GM21723 (cell line): ENCODE measurements around the gene PRKCE.

ENCODE experiments used
- ATAC-seq: cut with Tn5 transposase; IDR thresholded peaks from one replicate; pipeline ENCODE4 v1.9.1; 2021; ENCODE audit warnings: mild to moderate bottlenecking, moderate library complexity; ENCODE audit not compliant: unreplicated experiment

Gene PRKCE

DNA sequence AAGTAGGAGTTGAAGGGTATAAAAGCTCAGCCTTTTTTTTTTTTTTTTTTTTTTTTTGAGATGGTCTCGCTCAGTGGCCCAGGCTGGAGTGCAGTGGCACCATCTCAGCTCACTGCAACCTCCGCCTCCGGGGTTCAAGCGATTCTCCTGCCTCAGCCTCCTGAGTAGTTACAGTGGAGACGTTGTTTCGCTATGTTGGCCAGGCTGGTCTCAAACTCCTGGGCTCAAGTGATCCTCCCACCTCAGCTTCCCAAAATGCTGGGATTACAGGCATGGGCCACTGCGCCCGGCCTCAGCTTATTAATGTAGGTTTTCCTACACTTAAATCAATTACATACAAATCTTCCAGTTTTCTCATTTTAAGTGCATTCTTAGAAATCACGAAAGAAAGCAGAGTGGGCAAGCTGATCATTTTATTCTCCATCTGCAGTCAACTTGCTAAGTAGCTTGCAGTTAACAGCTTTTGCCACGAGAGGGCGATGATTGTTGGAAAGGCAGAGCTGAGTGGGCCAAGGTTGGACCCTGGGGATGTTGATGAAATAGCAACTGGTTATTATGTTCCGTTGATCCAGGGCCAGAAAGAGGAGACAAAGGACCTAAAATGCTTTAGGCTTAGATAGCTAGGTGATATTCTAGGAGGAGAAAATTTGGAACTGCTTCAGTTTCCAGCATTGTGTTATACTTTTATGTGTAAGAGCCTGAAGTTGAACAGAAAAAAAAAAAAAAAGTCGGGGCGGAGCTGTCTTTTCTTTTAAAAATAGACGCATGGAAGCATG, 411.4 kb downstream of the PRKCE start:
- no peak for ATAC-seq

DNA sequence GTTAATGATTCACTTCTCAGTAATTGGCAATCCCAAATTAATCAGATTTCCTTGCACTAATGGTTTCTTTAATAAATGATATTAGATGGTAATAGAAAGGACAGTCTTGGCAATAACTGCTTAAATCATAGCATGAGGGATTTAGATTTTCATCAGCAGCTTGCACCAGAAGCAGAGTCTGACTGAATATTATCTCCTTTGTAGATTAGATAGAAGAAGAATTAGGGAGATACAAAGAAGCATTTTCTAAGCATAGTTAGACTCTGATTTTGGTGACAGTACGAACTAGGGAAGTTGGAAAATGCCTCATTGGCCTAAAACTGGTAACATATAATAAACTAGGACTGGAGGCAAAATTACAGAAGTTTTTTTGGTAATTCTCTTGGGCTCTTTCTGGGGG, 412.9 kb downstream of the PRKCE start:
- ATAC-seq: no peak

DNA sequence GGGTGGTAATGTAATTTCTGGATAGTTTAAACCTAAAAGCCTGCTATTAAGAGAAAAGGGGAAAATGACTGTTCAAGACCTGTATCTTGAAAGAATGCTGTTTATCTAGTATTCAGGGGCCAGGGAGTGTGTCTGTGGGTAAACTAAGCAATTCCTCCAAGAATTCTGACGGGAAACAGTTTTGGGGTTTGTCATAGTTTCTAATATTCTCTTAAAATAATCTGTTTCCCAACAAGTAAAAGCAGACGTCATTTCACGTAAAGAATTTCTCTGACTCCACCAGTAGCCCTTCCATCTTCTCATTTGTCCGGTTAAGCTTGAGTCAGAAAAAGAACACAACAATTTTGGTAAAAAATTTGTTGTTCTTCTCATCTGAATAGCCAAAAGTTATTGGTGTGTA, 413.7 kb downstream of the PRKCE start:
- ATAC-seq: no peak

DNA sequence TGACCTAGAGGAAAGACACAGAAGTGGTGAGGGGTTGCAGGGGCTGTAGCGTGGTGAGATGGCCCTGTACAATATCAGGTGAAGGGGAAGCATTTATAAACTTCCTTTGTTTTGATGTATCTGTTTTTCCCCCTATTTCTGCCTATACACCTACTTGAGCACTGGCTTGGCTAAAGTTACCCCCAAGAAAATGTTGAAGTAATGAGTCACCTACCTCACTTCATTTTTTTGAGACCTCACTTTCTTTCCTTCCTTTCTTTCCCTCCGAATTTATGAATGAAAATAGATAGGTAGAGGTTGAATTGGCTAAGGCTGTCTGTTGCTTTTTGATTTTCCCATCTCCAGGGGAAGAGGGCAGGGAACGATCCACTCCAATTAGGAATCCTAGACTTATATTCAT, 414.6 kb downstream of the PRKCE start:
- ATAC-seq: no peak

DNA sequence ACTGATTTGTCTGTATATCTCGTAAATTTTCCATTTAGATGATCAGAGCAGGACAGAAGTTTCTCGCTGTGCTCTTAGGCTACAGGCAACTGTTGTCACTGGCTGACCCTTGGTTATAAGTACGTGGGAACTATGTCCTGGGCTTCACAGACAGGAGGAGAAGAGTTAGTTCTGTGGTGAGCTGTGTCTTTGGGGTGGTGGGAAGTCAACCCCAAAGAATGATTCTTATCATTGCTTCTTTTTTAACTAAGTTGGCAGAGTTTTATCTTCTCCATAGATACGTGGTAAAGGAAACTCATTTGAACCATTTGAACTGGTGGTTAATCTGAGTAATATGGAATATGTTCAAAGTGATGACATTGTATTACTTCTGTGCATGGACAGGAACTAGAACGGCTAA, 415.1 kb downstream of the PRKCE start:
- ATAC-seq: no peak

DNA sequence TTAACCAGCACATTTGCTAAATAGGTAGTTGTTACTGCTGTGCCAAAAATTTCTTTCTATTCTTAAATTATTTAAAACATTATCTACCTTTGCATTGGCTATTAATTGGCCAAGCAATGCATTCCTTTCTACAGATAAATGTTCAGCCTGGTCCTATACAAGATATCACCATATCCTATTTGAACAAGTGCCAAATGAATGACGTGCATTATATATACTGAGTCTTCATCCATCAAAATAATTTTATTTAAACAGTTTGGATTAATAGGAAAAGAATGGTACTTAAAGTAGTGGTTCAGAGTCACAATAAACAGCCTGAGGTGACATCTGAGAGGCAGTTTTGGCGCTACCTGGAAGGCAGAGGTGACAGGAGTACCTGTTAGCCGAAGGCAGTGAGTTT, 415.6 kb downstream of the PRKCE start:
- no peak for ATAC-seq

DNA sequence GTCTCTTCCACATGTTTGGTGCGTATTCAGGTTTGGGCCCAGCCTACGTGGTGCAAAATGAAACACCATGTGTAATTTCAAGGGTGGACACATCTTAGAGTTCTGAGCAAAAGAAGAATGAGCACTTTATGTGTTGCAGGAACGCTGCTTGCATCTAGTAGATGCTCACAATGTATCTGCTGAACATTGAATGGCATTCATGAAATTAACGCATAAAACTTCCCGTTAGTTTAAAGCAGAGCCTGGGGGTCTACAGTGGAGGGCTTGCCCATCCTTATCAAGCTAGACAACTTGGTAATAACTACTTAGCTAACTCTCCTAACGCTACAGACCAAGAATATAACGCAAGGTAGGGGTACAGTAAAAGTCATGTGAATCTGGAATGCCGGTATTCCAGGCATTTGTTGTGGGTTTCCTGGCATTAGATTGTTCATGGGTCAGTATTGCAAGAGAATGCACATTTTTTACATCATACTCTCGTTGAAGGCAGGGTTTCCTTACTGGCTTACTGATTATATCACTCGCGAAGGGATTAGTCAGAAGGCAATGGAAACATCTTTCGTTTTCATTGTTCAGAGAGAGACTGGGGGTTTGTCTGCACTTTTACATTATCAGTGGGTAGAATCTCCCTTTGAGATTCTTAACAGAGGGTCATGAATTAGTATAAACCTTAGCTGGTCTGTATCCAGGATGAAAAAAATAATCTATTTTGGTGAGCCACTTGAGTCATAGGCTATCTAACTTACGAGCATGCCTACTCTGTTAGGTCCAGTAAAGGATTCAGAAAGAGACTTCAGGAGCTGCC, 416.2 kb downstream of the PRKCE start:
- no peak for ATAC-seq

GRCh38 chr2:46068636-46069035, 417.2 kb downstream of the PRKCE start:
- no peak for ATAC-seq

GRCh38 chr2:46071074-46071473, 419.6 kb downstream of the PRKCE start:
- ATAC-seq: no peak

DNA sequence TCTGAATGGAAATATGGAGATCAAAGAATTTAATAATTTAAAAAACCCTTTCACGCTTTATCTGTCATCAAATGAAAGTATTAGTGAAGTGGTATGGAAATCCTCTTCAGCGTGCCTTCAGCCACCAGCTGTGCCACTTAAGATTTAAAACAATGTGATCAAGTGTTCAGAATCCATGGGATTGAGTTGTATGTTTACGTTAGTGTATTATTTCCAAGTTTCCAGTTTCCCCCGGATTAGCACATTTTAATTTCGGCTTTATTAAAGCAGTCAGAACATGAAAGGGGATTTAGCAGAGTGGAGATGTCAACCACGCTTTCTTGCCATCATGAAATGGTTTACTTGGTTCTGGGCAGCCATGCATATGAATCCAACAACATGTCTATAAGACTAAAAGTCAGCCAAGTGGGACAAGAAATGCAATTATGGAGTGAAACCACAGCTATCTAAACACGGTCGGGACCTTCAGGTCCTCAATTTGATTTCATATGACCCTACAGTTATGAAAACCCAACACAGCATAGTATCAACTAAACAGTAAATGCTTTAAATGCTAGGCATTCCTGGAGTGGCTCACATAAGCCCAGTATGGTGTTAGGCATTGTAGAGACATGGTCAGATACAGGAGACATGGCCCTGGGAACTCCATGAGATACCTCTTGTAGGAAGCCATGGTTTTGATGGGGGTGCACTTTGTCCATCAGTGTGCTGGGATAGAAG, 420.8 kb downstream of the PRKCE start:
- ATAC-seq: no peak

- no peak for ATAC-seq
Observed at GRCh38 chr2:46073540-46074046, 422.1 kb downstream of the PRKCE start.

GRCh38 chr2:46074501-46074900, 423.0 kb downstream of the PRKCE start:
- ATAC-seq: no peak

DNA sequence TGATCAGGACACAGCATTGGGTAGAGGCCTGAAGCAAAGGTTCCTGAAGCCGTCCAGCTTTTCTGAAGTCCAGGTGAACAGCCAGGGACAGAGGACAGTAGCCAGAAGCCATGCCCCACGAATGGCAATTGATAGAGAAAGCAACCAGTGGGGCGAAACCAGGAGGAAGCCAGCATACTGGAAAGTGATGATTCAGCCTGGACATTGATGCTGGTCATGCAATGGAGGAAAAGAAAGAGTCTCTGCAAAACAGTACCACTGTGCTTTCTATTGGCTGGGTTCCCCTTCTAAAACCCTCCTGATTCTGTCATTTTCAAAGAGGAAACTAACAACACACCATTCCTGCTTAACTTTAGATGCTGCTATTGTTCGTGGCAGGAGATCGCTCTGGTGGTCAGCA, 424.4 kb downstream of the PRKCE start:
- ATAC-seq: no peak

GRCh38 chr2:46076251-46076650, 424.8 kb downstream of the PRKCE start:
- no peak for ATAC-seq

DNA sequence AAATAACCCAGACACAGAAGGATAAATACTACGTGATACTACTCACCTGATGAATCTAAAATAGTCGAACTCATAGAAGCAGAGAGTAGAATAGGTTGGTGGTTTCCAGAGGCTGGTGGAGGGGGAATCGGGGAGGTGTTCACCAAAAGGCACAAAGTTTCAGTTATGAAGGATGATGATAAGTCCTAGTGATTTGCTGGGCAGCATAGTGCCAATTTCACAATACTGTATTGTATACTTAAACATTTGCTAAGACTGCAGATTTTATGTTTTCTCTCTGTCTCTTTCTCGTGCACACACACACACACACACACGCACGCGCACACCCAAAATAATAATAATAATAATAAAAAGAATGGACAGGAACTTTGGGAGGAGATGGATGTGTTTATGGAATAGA, 425.4 kb downstream of the PRKCE start:
- ATAC-seq: no peak

GRCh38 chr2:46077522-46078107, 426.1 kb downstream of the PRKCE start:
- ATAC-seq: no peak

- no peak for ATAC-seq
Observed at GRCh38 chr2:46079985-46080560, 428.6 kb downstream of the PRKCE start.

DNA sequence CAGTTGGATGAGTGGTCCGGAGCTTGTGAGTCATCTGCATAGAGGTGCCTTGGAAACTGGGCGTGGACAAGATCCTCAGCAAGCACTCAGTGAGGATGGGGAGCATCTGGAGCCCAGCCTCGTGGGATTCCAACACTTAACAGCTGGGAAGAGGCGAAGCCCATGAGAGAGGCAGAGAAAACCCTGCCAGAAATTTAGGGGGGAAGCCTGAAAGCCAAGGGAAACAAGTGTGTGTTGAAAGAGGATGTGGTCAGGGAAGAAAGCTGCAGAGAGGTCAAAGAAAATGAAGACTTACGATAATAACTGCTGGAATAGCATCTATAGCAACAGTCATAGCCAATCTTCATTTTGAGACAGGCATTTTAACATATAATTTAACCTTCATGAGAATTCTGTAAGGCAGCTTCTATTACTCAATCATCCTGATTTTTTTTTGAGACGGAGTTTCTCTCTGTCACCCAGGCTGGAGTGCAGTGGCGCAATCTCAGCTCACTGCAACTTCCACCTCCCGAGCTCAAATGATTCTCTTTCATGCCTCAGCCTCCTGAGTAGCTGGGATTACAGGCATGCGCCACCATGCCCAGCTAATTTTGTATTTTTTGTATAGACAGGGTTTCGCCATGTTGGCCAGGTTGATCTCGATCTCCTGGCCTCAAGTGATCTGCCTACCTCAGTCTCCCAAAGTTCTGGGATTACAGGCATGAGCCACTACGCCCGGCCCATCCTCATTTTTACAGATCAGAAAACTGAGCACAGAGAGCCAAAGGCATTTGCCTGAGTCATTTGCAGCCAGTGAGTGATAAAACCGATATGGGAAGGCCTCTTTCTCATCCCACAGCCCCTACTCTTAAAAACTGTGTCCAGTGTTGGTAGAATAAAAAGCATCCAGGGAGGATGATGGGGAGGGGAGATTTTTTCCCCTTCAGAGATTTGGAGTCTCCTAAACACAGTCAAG, 431.3 kb downstream of the PRKCE start:
- ATAC-seq: no peak

DNA sequence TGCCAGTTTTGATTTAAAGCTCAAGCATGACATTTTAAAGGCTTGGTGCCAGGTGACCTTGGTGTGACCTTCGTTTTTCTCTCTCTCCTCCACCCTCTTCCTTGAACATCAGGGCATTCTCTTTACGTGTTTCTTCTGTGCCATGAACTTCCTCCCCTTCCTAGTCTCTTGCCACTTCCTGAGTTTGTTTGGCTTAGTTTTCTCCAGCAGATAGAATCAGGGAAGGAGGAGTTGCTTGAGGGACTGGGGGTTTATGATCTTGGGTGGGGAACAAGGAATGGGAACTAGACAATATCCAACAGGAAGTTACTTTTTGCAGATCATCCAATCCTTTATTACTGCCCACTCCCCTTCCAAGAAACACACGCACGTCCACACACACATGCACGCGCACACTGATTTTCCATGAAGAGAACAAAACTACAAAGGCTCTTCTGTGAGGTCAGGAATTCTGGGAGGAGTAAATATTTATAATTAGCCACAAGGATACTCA, 435.1 kb downstream of the PRKCE start:
- no peak for ATAC-seq
